Liver (tissue), 9 donors: ENCODE measurements around the gene TRIM72. TPM values are rescaled to one million over a fixed set of nuclear protein-coding genes. Genes with fewer than 3 reads are reported as not detected.

Experiments used
- DNase-seq: peaks from one replicate; pipeline ENCODE4 v3.0.0-alpha.2; 2017; ENCODE audit warnings: low spot score
- H3K27ac ChIP-seq, 2 donors: one replicate each; pipeline ENCODE4 v1.7.0; 2013; ENCODE audit warnings: inconsistent platforms in 2 of 2, low read length in 2 of 2, control low read depth in 1 of 2, low read depth in 1 of 2, mild to moderate bottlenecking in 1 of 2
- H3K27me3 ChIP-seq, 4 donors: one replicate each; pipeline versions ENCODE4 v1.6.1 to v1.7.0; 2013; ENCODE audit warnings: low read length in 3 of 4, inconsistent platforms in 1 of 4, mild to moderate bottlenecking in 1 of 4, moderate library complexity in 1 of 4; ENCODE audit not compliant: control insufficient read depth in 4 of 4, insufficient read depth in 4 of 4
- H3K36me3 ChIP-seq, 4 donors: one replicate each; pipeline versions ENCODE4 v1.6.1 to v1.7.0; 2013; ENCODE audit warnings: low read length in 3 of 4, mild to moderate bottlenecking in 3 of 4, low read depth in 1 of 4, moderate library complexity in 1 of 4; ENCODE audit not compliant: control insufficient read depth in 4 of 4, insufficient read depth in 3 of 4
- H3K4me1 ChIP-seq, 4 donors: one replicate each; pipeline versions ENCODE4 v1.6.1 to v1.7.0; 2013; ENCODE audit warnings: low read length in 3 of 4, mild to moderate bottlenecking in 3 of 4, moderate library complexity in 1 of 4; ENCODE audit not compliant: control insufficient read depth in 4 of 4, insufficient read depth in 4 of 4
- H3K4me3 ChIP-seq, 3 donors: one replicate each; pipeline versions ENCODE4 v1.6.1 to v1.7.0; 2013; ENCODE audit warnings: low read length in 3 of 3, control low read depth in 1 of 3, low read depth in 1 of 3, mild to moderate bottlenecking in 1 of 3
- H3K9ac ChIP-seq, 2 donors: one replicate each; pipeline ENCODE4 v1.7.0; 2013; ENCODE audit warnings: low read length in 2 of 2, mild to moderate bottlenecking in 2 of 2, moderate library complexity in 2 of 2, control low read depth in 1 of 2, low read depth in 1 of 2
- H3K9me3 ChIP-seq, 4 donors: one replicate each; pipeline versions ENCODE4 v1.6.1 to v1.7.0; 2013; ENCODE audit warnings: low read length in 3 of 4; ENCODE audit not compliant: control insufficient read depth in 4 of 4
- EGR1 ChIP-seq, 2 donors: IDR thresholded peaks; 2 replicates each; pipeline ENCODE4 v1.6.1; 2016 to 2018; ENCODE audit warnings: antibody characterized with exemption in 2 of 2, low read depth in 2 of 2
- FOXA1 ChIP-seq: IDR thresholded peaks from 2 replicates; pipeline ENCODE4 v1.6.1; 2016; ENCODE audit warnings: antibody characterized with exemption
- FOXA2 ChIP-seq: IDR thresholded peaks from 2 replicates; pipeline ENCODE4 v1.6.1; 2016; ENCODE audit warnings: antibody characterized with exemption
- GABPA ChIP-seq, 2 donors: IDR thresholded peaks in 1 of 2; conservative IDR thresholded peaks in 1 of 2; 2 replicates each; pipeline ENCODE4 v1.6.1; 2016; ENCODE audit warnings: antibody characterized with exemption in 2 of 2, mild to moderate bottlenecking in 1 of 2, moderate library complexity in 1 of 2
- HNF4A ChIP-seq, 2 donors: conservative IDR thresholded peaks; 2 replicates each; pipeline ENCODE4 v1.6.1; 2016; ENCODE audit warnings: antibody characterized with exemption in 2 of 2, mild to moderate bottlenecking in 2 of 2
- HNF4G ChIP-seq: IDR thresholded peaks from 2 replicates; pipeline ENCODE4 v1.6.1; 2016; ENCODE audit warnings: antibody characterized with exemption
- JUND ChIP-seq, 2 donors: IDR thresholded peaks; 2 replicates each; pipeline ENCODE4 v1.6.1; 2016; ENCODE audit warnings: antibody characterized with exemption in 2 of 2
- RAD21 ChIP-seq, 2 donors: IDR thresholded peaks; 2 replicates each; pipeline ENCODE4 v1.6.1; 2016; ENCODE audit warnings: antibody characterized with exemption in 2 of 2, mild to moderate bottlenecking in 2 of 2
- REST ChIP-seq: IDR thresholded peaks from 2 replicates; pipeline ENCODE4 v1.6.1; 2016; ENCODE audit warnings: antibody characterized with exemption, mild to moderate bottlenecking
- RXRA ChIP-seq, 2 donors: IDR thresholded peaks; 2 replicates each; pipeline ENCODE4 v1.6.1; 2017 to 2018; ENCODE audit warnings: antibody characterized with exemption in 2 of 2, mild to moderate bottlenecking in 1 of 2
- SP1 ChIP-seq: IDR thresholded peaks from 2 replicates; pipeline ENCODE4 v1.6.1; 2018; ENCODE audit warnings: antibody characterized with exemption, mild to moderate bottlenecking
- TAF1 ChIP-seq: conservative IDR thresholded peaks from 2 replicates; pipeline ENCODE4 v1.6.1; 2016; ENCODE audit warnings: antibody characterized with exemption, mild to moderate bottlenecking
- YY1 ChIP-seq: IDR thresholded peaks from 2 replicates; pipeline ENCODE4 v1.6.1; 2016; ENCODE audit warnings: antibody characterized with exemption, mild to moderate bottlenecking
- WGBS: extraction: QIAGEN DNeasy Blood & Tissue Kit; methylation state at CpG from one replicate; pipeline ENCODE4 v1.1.7; 2013; 5-methylcytosine and 5-hydroxymethylcytosine counted together
- polyA plus RNA-seq, 2 donors: library from polyadenylated mRNA; stranded (reverse) in 1 of 2; unstranded in 1 of 2; fragments of 200-250 nt in 1 of 2; fragments of >200 nt in 1 of 2; fragmentation: Nextera tagmentation in 1 of 2; extraction: Ambion mirVana in 1 of 2; gene quantifications; one replicate each; pipeline versions ENCODE4 v1.2.1 to v1.2.3, GENCODE V29; 2013 to 2015
- total RNA-seq, 2 donors: library from RNA; depleted of rRNA; stranded (reverse); fragments of >200 nt; gene quantifications; one replicate each; pipeline ENCODE4 v1.2.3, GENCODE V29; 2014
- TF ChIP-seq, protein P1 (sequence below): IDR thresholded peaks from 2 replicates; pipeline ENCODE4 v1.6.1; 2016; ENCODE audit warnings: antibody characterized with exemption
- TF ChIP-seq, protein P2 (sequence below): IDR thresholded peaks from 2 replicates; pipeline ENCODE4 v1.6.1; 2016; ENCODE audit warnings: antibody characterized with exemption
- donor health status: healthy.
- donor health status: healthy.
- donor health status: healthy.
- donor health status: healthy.
- donor health status: healthy.

TRIM72 gene
- total and polyA plus RNA-seq, 4 donors: under 0.01 to 0.10 (median 0.02) TPM; not detected in 1

GRCh38 chr16:31183432-31184428, 30.2 kb upstream of the TRIM72 start:
- no peak for DNase-seq
- Histone ChIP-seq H3K4me1 (peaks cover 7 to 36% (median 27%) of the 10 kb centered on the region in 4 donors), H3K27me3 (no peaks in the 10 kb centered on the region), H3K4me3 (no peak overlapping the region), H3K9ac (no peak overlapping the region), H3K36me3 (peaks cover 11 to 57% (median 53%) of the 10 kb centered on the region in 4 donors), H3K9me3 (no peaks in the 10 kb centered on the region), H3K27ac (no peak overlapping the region)
- WGBS: 90% methylated on average over 10 of the region's 10 CpGs
- TF ChIP-seq FOXA1 (no peak), TAF1 (no peak), YY1 (no peak), RXRA (IDR thresholded peaks at IDR 0.05) (no peak), GABPA (IDR thresholded peaks at IDR 0.05 in 1 of 2, conservative IDR thresholded peaks at IDR 0.05 in 1 of 2) (no peak), SP1 (no peak), HNF4A (conservative IDR thresholded peaks at IDR 0.05) (no peak)

DNA sequence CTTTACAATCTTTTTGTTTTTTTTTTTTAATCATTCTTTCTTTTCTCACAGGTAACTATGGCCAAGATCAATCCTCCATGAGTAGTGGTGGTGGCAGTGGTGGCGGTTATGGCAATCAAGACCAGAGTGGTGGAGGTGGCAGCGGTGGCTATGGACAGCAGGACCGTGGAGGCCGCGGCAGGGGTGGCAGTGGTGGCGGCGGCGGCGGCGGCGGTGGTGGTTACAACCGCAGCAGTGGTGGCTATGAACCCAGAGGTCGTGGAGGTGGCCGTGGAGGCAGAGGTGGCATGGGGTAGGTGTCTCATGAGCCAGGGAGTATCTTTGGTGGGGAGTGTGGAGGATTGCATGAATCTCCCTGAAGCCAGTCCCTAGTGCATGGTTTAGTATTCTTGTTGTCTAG, 29.0 kb upstream of the TRIM72 start:
- no peak overlapping the region for H3K27ac ChIP-seq
- no peak for DNase-seq
- 94% methylated on average over 14 of the region's 14 CpGs for whole genome bisulfite sequencing
- H3K4me3 ChIP-seq: no peak overlapping the region
- peaks cover 16 to 68% (median 65%) of the 10 kb centered on the region in 4 donors for H3K36me3 ChIP-seq
- TF ChIP-seq, protein P1, sequence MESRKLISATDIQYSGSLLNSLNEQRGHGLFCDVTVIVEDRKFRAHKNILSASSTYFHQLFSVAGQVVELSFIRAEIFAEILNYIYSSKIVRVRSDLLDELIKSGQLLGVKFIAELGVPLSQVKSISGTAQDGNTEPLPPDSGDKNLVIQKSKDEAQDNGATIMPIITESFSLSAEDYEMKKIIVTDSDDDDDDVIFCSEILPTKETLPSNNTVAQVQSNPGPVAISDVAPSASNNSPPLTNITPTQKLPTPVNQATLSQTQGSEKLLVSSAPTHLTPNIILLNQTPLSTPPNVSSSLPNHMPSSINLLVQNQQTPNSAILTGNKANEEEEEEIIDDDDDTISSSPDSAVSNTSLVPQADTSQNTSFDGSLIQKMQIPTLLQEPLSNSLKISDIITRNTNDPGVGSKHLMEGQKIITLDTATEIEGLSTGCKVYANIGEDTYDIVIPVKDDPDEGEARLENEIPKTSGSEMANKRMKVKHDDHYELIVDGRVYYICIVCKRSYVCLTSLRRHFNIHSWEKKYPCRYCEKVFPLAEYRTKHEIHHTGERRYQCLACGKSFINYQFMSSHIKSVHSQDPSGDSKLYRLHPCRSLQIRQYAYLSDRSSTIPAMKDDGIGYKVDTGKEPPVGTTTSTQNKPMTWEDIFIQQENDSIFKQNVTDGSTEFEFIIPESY: no peak
- TF ChIP-seq REST (no peak), JUND (IDR thresholded peaks at IDR 0.05) (no peak), GABPA (IDR thresholded peaks at IDR 0.05 in 1 of 2, conservative IDR thresholded peaks at IDR 0.05 in 1 of 2) (no peak), TAF1 (no peak), HNF4A (conservative IDR thresholded peaks at IDR 0.05) (no peak), SP1 (no peak), RXRA (IDR thresholded peaks at IDR 0.05) (no peak), HNF4G (no peak), RAD21 (IDR thresholded peaks at IDR 0.05) (no peak), EGR1 (IDR thresholded peaks at IDR 0.05; ENCODE audit: low read depth in 2 of 2) (no peak), YY1 (no peak), FOXA2 (no peak)
- TF ChIP-seq, protein P2, sequence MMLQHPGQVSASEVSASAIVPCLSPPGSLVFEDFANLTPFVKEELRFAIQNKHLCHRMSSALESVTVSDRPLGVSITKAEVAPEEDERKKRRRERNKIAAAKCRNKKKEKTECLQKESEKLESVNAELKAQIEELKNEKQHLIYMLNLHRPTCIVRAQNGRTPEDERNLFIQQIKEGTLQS: no peak
- no peaks in the 10 kb centered on the region for H3K27me3 ChIP-seq
- H3K4me1 ChIP-seq: peaks cover 7 to 28% (median 20%) of the 10 kb centered on the region in 4 donors
- H3K9ac ChIP-seq: no peak overlapping the region
- H3K9me3 ChIP-seq: no peaks in the 10 kb centered on the region
